ENCODE results near the gene CFL2.
"Not testable (repeated sequence)": the region's sequence is repeated elsewhere in the genome, so short reads cannot be mapped to it uniquely, and the experiment has no call there.

CFL2 gene

DNA sequence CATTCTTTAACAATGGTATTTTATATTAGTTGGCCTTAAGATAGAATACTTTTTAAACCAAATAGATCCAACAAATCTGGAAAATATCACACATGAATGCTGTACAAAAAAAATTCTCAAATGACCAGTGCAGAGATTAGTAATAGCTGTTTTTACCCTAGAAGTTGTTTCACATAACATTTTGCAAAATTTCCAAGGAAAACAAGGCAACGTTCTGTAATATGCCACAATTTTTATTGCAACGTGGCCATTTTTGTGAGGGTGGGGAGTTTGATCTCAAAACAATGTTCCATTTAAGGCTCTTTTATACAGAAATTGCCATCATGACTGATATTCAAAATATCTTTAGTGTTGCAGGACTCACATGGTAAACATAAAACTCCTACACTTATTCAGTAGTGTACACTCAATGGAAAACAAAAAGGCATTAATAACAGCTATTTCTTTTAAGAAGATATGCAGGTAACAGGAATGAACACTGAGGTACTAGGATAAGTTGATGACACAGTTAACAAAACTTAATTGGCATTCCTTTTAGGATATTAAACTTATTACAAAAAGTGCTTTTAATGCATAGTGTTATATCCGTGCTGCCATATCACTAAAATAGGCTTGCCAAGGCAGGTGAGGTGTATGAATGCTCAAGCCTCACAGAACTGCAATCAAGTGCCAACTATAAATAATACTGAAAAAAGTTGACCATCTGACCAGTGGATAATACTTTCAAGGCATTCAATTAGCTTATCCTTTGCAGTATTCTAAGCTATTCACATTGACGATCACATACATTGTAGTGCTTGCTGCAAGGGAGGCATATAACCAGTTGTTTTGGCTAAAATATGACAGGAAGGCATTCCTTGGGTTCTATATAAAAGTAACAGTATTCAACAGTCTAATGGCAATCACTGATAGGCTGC, 2.3 kb downstream of the CFL2 start:
- DNase-seq (ENCODE audit: low read depth in 3 of 3, low spot score in 1 of 3): no peak

DNA sequence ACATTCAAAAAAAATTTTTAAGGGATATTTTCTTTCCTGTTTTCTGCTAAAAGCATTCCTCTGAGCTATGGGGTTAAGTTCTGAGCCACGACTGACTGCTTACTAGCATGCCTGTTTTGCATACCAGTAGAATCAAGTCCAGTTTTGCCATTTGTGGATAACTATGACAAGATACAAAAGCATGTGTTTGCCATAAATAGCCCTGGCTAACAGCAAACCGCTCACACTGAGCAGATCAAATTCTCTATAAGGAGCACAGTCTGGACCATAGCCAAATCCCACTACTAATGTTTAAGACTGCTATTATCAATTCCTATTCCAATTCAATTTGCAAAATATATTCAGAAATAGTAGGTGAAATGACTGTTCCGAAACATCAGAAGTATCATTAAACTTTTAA, 3.2 kb downstream of the CFL2 start:
- no peak for DNase-seq (ENCODE audit: low read depth in 3 of 3, low spot score in 1 of 3)

DNA sequence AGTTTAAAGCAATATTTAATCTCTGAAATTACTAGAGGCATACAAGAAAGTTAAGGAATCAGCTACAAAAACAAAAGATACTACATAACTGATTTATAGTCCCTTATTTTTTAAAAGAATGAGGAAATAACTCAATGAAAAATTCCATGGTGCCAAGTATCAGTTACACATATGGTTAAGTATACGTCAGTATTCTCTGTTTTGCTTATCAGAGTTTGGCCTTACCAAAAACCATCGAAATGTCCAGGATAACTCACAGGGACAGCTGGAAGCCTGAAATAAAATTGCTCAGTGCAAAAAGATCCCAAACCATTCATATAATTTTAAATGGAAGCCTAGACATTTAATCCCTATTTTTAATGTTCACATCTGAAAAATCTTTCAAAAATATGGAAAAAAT, 3.6 kb downstream of the CFL2 start:
- DNase-seq (ENCODE audit: low read depth in 3 of 3, low spot score in 1 of 3): no peak

DNA sequence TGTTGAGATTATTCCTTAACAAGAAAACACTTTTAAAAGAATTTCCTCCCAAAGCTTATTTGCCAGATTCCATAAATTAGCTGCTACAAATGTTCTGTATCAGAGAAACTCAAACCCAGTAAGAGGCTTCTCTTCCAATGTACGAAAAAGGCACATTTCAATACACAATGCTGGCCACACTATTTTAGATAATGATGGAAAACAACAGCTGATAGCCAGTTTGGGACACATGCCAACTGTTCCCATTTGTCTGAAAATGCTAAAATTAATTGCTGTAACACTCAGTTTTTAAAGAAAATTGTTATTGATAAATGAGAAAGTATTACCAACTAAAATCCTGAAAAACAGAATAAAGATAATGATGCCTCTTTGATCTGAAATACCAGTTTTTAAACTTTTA, 4.4 kb downstream of the CFL2 start:
- no peak for DNase-seq (ENCODE audit: low read depth in 3 of 3, low spot score in 1 of 3)

DNA sequence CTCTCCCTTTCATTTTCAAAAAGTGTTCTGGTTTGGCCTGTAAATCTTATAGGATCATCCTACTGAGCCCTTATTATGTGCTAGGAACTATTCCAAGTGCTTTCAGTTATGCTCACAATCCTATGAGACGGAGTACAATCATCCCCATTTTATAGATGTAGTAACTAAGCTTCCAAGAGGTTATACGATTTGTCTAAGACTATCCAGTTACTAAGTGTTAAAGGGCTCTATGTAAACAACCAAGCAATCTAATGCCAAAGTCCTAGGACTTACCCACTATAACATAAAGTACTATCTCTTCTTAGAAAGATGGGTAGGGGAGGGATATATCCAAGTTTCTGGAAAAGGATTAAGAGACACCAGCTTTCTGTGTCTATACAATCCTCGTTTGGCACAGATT, 6.7 kb downstream of the CFL2 start:
- DNase-seq (ENCODE audit: low read depth in 3 of 3, low spot score in 1 of 3): no peak

DNA sequence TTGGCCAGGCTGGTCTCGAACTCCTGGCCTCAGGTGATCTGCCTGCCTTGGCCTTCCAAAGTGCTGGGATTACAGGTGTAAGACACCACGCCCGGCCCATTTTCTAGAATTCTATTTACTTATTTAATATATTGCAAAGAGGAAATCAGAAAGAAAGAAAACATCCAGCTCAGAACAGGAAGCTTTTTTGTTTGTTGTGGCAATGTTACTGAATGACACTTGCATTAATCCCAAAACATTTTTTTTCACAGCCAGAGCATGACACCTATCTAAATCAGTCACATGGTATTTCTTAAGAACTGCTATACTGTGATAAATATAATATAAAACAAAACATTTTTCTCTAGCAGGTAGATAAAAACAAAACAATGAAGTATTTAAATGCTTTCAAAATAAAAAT, 12.6 kb downstream of the CFL2 start:
- no peak for DNase-seq (ENCODE audit: low read depth in 3 of 3, low spot score in 1 of 3)

DNA sequence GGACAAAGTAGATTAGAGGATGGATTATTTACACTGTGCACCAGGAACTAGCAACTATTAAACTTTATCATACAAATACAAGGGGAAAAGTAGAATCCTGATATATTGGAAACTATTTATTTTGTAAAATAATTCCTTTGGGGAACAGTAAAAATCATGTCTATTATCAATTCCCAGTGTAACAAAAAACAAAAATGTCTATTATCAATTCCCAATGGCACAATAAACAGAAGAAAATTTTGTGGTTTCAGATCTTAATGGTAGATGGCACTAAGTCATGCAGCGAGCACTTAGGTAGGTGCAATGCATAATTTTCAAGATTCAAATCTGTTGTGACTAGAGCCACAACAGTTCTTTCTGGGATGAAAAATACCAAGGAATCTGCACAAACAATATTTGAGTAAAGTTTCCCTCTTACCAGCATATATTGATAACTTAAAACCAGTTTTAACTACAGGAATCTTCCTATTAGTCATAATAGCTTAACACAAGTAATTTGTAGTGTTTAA, 13.7 kb downstream of the CFL2 start:
- no peak for DNase-seq (ENCODE audit: low read depth in 3 of 3, low spot score in 1 of 3)

DNA sequence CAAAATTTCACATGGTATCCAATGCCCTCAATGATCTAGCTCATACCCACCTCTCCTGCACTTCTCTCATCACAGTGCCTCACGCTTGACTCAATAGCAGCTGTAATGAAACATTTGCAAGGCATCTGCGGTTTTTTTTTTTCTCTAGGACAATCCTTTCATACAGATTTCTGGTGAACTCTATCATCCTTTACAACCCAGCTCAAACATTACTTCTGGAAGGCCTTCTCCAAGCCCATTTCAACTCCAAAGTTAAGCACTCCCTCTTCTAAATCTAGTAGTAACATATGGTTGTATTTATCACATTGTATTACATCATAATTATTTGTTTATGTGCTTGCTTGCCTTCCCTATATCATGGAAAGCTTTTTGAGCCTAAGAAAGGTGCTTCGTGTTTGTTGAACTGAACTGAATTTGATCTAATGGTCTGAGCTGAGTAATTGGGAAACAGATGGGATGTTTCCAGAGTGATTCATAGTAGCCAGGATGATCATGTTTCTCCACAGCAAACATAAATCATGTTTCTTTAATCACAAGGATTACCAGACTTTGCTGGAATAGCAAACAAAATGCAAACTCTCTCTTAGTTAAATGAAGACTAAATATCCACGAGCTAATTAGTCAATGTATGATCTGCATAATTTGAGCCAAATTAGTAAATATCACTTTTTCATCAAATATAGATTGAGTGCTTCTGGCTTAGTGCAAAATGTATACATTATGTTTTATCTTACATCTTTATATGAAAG, 14.3 kb downstream of the CFL2 start:
- no peak for DNase-seq (ENCODE audit: low read depth in 3 of 3, low spot score in 1 of 3)

DNA sequence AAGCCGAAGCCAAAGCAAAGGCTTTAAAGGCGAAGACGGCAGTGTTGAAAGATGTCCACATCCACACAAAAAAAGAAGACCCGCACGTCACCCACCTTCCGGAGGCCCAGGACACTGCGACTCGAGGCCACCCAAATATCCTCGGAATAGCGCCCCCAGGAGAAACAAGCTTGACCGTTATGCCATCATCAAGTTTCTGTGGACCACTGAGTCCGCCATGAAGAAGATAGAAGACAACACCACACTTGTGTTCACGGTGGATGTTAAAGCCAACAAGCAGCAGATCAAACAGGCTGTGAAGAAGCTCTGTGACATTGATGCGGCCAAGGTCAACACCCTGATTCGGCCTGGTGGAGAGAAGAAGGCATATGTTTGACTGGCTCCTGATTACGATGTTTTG, 20.2 kb downstream of the CFL2 start:
- DNase-seq (ENCODE audit: low read depth in 3 of 3, low spot score in 1 of 3): not testable (repeated sequence)

DNA sequence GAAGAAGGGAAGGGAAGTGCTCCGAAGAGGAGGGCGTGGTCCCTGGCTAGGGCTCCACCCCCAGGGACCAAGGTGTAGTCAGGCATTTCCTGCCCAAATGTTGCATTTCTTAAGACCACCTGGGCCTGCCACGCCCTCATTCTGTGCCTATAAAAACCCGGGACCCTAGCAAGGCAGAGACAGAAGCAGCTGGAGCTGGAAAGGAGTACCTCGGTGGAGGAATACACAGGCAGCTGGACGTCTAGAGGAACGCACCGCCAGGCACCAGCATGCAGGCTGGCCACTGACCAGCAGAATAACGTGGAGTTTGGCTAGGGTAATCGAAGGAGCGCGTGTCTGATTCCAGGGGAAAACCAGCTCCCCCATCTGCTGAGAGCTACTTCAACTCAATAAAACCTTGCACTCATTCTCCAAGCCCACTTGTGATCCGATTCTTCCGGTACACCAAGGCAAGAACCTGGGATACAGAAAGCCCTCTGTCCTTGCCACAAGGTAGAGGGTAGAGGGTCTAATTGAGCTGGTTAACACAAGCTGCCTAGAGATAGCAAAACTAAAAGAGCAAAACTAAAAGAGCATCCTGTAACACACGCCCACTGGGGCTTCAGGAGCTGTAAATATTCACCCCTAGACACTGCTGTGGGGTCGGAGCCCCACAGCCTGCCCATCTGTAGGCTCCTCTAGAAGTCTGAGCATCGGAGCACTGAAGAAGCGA, 21.0 kb downstream of the CFL2 start:
- DNase-seq (ENCODE audit: low read depth in 3 of 3, low spot score in 1 of 3): no peak

DNA sequence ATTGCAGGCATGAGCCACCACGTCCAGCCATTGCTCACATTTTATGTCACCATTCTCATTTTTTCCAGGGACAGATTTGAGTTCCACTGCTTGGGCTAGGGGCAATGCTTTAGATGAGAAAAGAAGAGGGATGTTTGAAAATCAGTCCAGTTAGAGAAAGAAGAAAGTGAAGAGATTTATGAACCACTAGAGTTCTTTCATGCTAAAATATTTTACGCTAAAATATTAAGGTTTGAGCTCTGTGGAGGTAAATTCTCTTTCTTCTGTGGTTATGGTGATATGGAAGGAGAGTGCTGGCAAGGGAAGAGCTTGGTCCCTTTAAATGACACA, 21.5 kb downstream of the CFL2 start:
- DNase-seq (ENCODE audit: low read depth in 3 of 3, low spot score in 1 of 3): no peak

DNA sequence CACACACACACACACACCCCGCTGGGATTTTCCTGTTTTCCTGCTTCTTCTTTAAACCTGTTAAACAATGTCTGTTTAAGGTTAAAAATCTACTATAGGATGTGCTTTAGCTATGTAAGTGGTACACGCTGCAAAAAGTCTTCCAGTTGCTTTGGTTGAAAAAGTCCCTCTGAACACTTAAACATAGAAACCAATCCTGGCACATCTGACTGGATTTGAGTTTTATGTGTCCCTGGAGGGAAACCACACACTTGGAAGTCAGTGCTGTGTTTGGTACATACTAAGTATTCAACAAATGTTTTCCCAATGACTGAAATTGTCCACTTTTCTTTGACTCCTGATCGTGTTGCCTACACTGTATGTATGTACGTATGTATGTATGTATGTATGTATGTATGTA, 22.0 kb downstream of the CFL2 start:
- no peak for DNase-seq (ENCODE audit: low read depth in 3 of 3, low spot score in 1 of 3)

DNA sequence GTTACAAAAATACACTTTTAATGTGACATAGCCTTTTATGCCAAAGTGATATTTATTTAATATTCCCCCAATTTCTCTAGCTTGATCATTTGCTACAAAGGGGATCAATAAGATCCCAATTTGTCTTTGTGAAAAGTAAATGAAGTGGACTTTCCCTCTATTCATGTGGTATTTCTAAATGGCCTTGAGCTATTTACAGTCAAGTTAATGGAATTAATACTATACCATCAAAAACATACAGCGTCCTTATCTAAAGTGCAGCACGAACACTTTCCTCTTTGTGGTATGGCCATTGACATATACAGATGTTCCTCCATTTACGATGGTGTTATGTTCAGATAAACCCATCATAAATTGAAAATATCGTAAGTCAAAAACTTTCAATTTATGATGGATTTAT, 23.2 kb downstream of the CFL2 start:
- DNase-seq (ENCODE audit: low read depth in 3 of 3, low spot score in 1 of 3): no peak

DNA sequence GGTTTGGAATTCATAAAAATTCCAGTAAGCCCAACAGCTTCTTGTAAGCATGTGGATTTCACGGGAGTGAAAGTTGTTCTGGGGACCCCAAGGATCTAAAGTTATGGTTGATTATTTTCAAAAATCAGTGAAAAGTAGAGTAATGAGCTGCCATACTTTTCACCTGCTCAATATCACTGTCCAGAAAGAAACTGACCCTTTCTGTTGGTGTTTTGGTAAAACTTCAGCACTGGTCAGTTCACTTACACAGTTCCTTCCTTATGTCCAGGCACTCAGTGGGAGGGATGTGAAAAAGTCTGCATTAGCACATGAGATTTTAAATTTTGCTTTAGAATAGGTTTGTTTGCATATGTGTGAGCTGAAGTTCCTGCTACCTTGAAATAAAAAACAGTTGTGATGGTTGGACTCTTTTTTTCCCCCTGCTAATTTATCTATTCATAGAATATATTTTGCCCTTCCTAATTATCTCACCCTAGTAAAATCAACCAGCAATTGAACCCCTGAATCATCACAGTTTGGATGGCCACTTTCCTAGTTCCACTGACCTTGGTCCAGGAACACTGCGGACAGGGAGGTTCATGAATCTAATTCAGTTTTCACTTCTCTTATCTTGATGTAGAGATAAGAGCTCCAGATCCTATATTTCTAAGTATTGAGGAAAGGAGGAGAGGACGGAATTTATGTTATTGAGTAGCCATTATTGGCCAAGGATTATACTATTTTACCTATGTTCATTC, 25.8 kb downstream of the CFL2 start:
- no peak for DNase-seq (ENCODE audit: low read depth in 3 of 3, low spot score in 1 of 3)

DNA sequence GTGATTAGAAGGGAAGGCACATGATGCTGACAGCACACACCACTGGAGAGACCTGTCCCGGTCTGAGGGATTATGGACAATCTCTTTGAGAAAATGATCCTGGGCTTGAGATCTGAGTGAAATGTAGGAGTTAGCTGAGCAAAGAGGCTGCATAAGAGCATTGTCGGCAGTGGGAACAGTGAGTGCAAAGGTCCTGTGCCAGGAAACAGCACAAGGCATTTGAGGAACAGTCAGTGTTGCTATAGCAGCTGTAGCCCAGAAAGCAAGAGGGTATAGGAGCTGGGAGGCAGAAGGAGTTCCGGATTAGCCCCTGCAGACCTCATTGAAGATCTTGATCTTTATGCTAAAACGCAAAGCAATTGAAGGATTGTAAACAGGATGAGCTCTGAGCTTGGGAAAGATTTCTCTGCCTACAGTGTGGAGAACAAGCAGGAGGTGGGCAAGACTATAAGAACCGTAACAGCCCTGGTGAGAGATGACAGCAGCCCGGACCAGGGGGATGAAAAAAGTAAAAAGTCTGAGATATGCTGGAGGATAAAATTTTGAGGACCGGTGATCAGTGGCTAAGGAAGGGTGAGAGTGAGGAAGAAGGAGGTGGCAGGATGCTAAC, 28.5 kb downstream of the CFL2 start:
- DNase-seq (ENCODE audit: low read depth in 3 of 3, low spot score in 1 of 3): no peak

DNA sequence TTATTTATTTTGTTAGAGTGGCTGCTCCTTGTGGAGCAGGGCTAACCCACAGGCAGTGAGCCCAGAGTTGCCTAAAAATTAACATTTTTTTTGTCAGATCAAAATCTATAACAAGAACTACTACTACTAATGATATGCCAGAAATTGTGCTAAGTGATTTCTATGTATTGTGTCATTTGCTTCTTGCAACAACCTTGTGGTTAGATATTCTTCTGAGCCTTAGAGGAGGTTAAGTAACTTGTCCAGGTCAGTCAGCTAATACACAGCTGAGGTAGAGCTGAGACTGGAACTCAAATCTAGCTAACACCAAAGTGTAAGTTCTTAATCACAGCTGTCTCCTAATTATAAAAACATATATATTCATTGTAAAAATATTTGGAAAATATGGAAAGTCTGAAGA, 29.8 kb downstream of the CFL2 start:
- no peak for DNase-seq (ENCODE audit: low read depth in 3 of 3, low spot score in 1 of 3)

DNA sequence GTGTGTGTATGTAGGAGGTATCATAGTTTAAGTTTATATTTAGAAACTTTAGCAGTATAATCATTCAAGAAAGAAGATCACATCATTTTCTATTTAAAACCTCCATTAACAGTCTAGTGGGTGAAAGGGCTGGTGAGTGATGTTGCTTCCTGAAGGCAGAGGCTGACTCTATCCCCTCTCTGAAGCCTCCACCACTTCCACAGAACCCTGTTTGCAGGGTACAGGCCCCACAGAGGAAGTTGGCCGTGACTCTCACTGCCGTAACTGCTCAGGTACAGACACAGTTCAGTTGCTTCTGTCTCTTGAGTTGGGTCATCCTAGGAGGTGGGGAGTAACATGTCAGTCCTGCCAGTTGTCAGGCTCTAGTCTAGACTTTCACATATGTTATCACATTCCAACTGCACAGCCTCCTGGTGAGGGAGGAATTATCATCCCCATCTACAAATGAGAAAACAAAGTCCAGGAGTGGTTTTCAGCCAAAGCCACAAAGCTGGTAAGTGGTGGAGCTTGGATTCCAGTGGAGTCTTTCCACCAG, 31.5 kb downstream of the CFL2 start:
- no peak for DNase-seq (ENCODE audit: low read depth in 3 of 3, low spot score in 1 of 3)

DNA sequence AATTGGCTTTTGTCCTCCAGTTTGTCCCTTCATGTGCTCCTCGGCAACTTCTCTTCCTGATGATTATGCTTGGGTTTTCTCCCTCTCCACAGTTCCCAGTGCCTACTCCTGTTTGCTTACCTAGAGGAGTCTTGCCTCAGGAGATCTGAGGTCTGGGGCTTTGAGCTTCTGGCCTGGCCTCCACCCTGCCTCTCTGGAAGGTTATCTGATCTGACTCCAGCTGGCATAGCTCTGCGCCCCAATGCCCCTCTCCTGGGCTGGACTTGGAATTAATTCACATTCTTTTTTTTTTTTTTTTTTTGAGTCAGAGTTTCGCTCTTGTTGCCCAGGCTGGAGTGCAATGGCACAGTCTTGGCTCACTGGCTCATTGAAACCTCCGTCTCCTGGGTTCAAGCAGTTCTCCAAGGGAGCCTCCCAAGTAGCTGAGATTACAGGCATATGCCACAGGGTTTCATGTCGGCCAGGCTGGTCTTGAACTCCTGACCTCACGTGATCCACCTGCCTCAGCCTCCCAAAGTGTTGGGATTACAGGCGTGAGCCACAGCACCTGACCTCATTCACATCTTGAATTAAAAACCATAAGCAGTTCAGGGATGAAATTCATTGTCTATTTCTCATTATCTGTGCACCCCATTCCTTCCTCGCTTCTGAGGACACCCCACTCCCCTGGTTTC, 33.5 kb downstream of the CFL2 start:
- DNase-seq (ENCODE audit: low read depth in 3 of 3, low spot score in 1 of 3): no peak

DNA sequence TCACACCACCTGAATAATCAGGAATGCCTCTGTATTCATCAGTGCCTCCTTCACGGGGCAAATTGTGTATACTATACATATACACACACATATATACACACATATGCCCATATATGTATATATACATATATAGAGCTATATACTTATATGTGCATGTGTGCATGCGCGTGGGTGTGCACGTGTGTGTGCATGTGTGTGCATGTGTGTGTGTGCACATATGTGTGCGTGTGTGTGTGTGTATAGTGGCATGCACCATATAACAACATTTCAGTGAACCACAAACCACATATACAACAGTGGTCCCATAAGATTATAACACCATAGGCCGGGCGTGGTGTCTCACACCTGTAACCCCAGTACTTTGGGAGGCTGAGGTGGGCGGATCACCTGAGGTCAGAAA, 35.7 kb downstream of the CFL2 start:
- DNase-seq (ENCODE audit: low read depth in 3 of 3, low spot score in 1 of 3): no peak

DNA sequence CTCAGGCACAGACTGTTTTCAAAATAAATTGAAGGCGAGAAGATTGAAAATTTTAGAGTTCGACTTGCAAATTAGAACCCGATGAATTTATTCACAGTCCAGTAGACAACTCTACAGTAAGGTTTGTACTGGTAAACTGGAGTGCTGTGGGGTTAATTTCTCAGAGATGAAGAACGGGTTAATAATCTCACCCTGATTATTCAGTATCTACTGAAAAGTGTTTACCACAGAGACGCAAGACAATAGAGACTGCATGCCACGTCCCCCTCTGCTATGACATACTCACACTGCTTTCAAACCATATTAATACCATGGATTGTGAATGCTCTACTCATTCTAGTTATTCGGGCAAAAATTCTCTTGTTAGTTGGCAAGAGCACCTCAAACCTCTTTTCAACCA, 36.1 kb downstream of the CFL2 start:
- DNase-seq (ENCODE audit: low read depth in 3 of 3, low spot score in 1 of 3): no peak
